Measurements from ENCODE around the gene SCO2.
"Not testable (repeated sequence)": the region's sequence is repeated elsewhere in the genome, so short reads cannot be mapped to it uniquely, and the experiment has no call there.

The SCO2 gene

GRCh38 chr22:50520184-50520583 is 5.2 kb downstream of the SCO2 start:
- not testable (repeated sequence) for DNase-seq (ENCODE audit: low read depth)

DNA sequence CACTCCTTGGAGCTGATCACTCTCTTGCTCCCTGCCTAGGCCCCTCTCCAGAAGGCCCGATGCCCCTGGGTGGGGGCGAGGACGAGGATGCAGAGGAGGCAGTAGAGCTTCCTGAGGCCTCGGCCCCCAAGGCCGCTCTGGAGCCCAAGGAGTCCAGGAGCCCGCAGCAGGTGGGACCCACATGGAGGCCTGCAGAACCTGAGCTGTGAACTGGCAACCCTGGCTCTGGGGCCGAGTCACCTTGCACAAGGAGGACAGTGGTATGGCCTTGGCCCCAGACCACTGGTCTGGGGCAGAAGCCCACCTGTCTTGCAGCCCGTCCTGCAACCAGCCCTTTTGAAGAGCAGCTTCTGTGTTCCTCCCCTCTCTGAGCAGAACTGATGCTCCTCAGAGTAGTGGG is 6.2 kb downstream of the SCO2 start:
- DNase-seq (ENCODE audit: low read depth): no peak

DNA sequence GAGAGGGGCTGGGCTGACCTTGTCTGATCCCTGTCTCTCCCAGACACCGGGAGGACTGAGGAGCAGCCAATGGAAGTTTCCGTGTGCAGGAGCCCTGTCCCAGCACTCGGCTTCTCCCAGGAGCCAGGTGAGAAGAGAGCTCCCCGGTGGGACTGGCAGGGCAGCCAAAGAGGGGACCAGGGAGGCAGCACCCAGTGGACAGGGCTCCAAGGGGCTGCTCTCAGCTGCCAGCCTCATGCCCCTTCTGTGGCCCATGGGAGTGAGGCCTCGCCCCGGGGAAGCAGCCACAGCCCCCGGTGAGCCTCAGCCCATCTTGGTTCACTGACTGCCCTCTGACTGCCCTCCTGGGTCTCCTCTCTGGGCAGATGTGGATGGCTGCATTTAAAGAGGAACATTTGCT is 6.8 kb downstream of the SCO2 start:
- no peak for DNase-seq (ENCODE audit: low read depth)

DNA sequence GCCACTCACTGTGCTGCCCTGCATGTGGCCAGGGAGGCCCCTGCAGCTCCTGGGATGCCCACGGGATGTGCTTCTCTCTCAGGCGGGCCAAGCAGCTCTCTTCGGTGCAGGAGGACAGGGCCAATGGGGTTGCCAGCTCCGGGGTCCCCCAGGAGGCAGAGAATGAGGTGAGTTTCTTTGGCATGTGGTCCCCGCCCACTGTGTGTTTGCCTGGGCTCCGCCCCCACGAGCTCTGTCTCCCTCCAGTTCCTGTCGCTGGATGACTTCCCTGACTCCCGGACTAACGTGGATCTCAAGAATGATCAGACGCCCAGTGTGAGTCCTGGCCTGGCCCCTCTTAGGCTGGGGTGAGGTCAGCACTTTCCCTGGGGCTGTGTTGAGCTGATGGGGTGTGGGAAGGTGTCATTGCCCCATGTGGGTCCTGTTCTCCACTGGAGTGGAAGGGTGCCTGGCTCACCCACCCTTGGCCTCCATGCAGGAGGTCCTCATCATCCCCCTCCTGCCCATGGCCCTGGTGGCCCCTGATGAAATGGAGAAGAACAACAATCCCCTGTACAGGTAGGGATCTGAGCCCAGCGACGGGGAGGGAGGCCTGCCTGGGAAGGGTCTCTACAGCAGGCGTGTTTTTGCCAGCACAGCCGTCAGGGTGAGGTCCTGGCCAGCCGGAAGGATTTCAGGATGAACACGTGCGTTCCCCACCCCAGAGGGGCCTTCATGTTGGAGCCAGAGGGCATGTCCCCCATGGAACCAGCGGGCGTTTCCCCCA is 7.7 kb downstream of the SCO2 start:
- DNase-seq (ENCODE audit: low read depth): no peak

- no peak for DNase-seq (ENCODE audit: low read depth)
These were observed 8.5 kb downstream of the SCO2 start for GRCh38 chr22:50516891-50517290.

DNA sequence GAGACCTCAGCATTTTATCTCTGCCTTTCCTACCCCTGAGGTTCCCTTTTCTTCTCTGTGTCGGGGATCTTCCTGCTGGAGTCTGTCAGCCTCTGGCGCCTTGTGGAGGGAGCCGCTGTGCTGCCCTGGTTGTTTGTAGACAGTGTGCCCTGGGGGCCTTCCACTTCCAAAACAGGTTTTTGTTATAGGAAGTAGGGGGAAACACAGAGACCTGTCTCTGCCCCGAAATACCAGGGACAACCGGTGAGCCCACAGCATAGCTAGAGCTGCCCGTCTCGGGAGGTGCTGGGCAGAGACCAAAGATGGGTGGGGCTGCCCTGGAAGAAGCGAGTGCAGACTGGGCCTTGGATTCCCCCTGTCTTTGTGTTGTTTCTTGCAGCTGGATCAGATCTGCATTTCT is 9.3 kb downstream of the SCO2 start:
- no peak for DNase-seq (ENCODE audit: low read depth)

DNA sequence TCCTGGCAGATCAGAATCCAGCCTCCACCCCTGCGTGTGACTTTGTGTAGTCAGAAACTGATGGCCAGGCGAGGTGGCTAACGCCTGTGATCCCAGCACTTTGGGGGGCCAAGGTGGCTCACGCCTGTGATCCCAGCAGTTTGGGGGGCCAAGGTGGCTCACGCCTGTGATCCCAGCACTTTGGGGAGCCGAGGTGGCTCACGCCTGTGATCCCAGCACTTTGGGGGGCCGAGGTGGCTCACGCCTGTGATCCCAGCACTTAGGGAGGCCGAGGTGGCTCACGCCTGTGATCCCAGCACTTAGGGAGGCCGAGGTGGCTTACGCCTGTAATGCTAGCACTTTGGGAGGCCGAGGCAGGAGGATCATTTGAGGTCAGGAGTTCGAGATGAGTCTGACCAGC is 12.2 kb downstream of the SCO2 start:
- DNase-seq (ENCODE audit: low read depth): no peak

DNA sequence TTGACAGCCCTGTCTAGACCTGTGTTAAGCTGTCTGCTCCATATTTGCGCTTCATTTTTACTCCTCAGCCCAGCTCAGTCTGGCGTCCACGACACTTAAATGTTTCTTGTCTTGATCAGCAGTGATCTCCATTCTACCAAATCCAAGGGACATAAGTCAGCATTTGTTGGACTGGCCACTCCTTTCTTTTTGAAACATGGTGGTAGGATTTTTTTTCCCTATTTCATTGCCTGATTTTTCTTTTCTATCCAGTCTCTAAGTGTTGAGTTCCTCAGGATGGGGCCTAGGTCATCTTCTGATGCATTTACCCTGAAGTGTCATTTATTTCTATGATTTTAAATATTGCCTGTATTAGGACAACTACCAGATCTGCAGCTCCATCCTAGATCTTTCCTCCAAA is 16.5 kb downstream of the SCO2 start:
- DNase-seq (ENCODE audit: low read depth): no peak

- peak; percentile 98 for DNase-seq (ENCODE audit: low read depth)
These were observed 17.2 kb downstream of the SCO2 start, which contains the start of gene NCAPH2 for GRCh38 chr22:50507991-50508884. Gene NCAPH2, plus strand, starts transcription at chr22:50508224. Its CDS starts 114 bp downstream, at chr22:50508338.

DNA sequence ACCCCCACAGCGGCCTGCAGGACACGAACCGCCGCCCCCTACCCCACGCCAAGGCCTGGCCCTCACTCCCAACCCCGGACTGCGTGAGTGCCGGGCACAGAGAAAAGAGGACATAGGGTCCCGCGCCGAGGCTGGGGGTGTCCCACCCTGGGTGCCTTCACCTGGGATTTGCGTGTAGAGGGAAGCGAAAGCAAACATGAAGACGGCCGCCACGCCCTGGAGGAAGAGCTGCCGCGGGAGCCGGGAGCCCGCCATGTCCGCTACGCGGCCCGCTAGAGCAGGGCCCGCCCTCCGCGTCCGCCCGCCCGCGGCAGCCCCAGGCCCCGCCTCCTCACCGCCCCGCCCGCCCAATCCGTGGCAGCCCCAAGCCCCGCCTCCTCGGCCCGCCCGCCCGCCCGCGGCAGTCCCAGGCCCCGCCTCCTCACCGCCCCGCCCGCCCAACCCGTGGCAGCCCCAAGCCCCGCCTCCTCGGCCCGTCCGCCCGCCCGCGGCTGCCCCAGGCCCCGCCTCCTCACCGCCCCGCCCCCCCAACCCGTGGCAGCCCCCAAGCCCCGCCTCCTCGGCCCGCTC is 17.9 kb downstream of the SCO2 start, which contains the start of gene LMF2:
LMF2 (minus strand) TSS at position 282 of the 570 bp plus-strand sequence; CDS start at position 255, 27 bp downstream.
- peak; percentile 93 for DNase-seq (ENCODE audit: low read depth)

DNA sequence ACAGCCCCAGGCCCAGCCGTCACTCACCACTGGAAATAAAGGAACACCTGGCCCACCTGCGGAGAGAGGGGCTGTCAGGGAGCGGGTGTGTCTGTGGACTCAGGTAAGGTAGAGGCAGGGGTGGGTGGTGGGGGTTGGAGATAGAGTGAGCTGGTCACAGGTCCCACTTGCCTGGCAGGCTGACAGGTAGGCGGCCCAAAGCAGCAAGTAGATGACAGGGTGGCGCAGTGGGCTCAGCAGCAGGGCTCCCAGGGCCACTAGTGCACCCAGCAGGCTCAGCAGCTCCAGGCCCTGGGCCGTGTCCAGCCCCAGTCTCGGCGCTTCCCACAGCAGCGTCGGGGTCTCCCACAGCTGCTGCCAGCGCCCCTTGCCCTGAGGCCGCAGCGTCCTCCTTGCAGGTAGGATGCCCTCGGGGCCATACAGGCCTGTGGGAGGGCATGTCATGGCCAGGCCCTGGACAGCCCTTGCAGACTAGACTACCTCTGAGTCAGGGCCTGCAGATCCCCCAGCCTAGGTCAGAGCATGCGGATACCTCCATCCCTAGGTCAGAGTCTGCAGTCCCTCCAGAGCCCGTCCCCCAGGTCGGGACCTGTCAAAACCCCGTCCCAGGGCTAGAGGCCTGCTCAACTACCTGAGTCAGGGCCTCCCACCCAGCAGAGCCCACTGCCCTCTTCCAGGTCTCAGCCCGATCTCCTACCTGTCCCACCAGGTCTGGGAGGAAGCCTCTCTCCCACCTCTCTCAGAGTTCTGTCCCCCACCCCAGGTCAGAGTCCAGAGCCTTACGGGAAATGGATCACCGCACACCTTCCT is 18.6 kb downstream of the SCO2 start:
- no peak for DNase-seq (ENCODE audit: low read depth)

- DNase-seq (ENCODE audit: low read depth): no peak
These were observed 19.4 kb downstream of the SCO2 start for GRCh38 chr22:50505776-50506610.

DNA sequence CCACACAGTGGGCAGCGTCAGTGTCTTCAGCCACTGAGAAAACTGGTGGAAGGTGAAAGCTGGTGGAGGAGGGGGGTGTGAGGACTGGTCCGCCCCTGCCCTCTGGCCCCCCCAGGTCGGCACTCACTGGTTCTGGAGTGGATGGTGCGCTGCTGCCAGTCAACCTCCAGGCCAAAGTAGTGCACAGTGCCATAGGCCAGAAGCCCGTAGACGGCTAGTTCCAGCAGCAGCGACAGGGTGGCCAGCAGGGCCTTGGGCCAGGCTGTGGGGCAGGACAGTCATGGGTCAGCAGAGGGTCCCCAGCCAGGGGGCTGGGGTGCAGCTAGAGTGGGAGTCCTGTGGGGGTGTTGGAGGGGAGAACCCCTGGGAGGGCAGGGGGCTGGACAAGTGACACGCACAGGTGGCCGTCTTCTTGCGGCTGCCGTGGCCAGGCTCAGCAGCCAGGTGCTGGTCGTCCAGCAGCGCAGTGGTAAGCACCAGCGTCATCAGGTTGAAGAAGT is 20.1 kb downstream of the SCO2 start:
- no peak for DNase-seq (ENCODE audit: low read depth)

DNA sequence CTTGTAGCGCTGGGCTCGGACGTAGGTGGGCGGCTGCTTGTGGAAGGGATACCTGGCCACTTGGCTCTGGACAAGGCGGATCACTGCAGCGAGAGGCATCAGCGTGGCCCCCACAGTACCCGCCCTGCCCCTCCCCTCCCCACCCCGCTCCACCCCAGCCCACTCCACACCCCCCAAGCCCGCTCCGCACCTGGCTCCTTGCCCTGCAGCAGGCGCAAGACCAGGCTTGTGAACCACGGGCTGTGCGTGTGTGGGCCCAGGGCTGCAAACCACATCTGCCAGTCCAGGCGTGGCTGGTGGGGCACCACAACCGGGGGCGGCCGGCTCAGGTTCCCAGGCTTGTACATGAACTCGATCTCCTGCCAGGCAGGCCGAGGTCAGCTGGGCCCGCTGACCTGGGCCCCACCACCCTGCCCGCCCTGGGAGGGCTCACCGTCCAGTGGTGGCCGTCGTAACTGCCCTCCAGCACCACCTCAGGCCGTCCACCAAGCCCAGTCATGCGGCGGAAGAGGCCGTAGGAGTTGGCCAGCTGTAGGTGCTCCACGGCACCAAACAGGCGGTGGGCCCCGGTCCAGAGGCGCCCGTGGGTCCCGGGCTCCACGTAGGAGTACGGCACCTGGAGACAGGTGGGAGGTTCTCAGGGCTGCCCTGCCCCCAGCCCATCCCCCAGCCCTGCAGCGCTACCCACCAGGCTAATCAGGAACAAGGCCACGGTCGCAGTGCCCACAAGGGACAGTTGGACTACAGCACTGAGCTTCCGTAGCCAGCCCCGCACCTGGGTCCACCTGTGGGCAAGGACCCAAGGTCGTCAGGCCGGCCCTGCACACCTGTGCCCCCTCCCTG is 20.8 kb downstream of the SCO2 start:
- DNase-seq (ENCODE audit: low read depth): no peak

- DNase-seq (ENCODE audit: low read depth): no peak
These were observed 21.8 kb downstream of the SCO2 start for GRCh38 chr22:50503475-50504145.

DNA sequence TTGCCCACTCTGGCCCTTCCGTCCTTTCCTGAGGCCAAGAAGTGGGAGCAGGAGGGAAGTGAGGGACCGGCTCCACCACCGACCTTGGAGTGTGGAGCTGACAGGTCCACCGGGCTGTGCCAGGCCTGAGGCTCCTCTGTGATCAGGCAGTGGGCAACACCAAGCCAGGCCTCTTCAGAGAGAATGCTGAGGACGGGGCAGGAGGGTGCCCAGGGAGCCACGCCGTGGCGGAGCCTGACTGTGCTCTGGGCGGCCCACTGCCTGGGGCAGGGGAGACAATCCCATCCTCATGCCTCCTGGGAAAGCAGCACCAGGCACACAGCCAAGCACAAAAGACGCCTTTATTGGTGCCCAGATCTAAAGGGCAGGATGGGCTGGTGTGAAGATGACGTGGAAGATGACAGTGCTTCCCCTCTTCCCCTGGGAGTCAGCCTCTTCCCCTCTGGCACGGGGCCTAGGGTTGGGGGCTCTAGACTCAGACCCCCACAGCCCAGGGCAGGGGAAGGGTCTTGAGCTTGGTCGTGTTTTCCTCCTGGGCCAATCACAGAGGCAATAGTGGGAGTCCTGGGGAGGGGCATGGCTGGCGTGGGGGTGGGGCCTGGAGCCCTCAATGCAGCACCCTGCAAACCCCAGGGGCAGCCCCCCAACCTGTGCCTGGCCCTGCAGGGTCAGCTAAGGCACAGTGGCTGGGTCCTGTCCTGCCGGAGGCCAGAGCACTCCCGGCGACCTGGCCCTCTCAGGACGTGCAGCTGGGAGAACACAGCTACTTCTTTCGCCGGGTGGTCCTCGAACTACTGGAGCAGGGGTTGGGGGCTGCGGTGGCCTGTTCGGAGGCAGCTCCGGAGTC is 22.5 kb downstream of the SCO2 start:
- DNase-seq (ENCODE audit: low read depth): no peak

DNA sequence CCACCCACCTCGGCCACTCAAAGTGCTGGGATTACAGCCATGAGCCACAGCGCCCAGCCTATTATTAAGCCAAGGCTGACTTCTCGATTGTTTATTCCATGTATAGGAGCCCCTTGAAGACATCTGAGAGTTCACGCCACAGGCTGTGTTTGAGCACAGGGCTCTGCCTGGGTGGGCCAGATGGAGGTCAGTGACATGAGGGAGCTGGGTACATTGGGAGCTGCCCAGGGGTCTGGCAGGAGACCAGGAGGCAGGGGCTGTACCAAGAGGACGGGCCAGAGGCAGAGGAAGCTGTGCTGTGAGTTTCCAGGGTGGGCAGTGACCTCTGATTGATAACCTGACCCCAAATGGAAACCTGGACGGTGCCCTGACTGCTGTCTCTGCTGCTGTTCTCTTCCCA is 23.3 kb downstream of the SCO2 start:
- no peak for DNase-seq (ENCODE audit: low read depth)

GRCh38 chr22:50500452-50500851 is 24.9 kb downstream of the SCO2 start:
- no peak for DNase-seq (ENCODE audit: low read depth)
